Choroid plexus epithelial cell (primary cell): ENCODE results near the gene SUCO.
"Not testable (repeated sequence)": the region's sequence is repeated elsewhere in the genome, so short reads cannot be mapped to it uniquely, and the experiment has no call there.

Source experiments
- DNase-seq: peaks from one replicate; pipeline ENCODE4 v3.0.0-alpha.2; 2010; ENCODE audit warnings: low read depth
- H3K4me3 ChIP-seq: 2 replicates; pipeline ENCODE4 v1.5.1; 2011; ENCODE audit warnings: low read depth, mild to moderate bottlenecking, control low read depth, low read length, moderate library complexity
- TF ChIP-seq, protein P1 (sequence below): conservative IDR thresholded peaks from 2 replicates; pipeline ENCODE4 v1.5.1; 2011; ENCODE audit warnings: low read depth, mild to moderate bottlenecking, control low read depth, inconsistent platforms, low read length, moderate library complexity

The SUCO gene

DNA sequence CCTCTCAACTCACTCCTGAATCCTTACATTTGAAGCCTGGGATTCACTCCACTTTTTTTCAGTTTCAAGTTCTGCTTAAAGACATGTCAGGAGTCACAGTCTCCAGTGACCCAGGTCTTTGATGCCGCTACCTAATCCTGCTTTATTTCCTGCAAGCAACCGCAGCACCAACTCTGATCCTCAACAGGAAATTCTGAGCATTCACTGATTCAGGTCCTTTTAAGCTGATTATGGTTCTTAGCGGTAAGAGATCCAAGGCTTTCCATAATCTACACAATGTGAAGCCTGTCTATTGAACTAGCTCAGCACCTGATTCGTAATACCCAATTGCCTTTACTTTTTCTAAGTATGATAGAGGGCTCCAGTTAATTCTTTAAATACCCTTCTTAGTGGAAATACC lies 45.4 kb upstream of the SUCO start:
- DNase-seq = peak; percentile 17
- no peak overlapping the region for H3K4me3 ChIP-seq
- TF ChIP-seq, protein P1, sequence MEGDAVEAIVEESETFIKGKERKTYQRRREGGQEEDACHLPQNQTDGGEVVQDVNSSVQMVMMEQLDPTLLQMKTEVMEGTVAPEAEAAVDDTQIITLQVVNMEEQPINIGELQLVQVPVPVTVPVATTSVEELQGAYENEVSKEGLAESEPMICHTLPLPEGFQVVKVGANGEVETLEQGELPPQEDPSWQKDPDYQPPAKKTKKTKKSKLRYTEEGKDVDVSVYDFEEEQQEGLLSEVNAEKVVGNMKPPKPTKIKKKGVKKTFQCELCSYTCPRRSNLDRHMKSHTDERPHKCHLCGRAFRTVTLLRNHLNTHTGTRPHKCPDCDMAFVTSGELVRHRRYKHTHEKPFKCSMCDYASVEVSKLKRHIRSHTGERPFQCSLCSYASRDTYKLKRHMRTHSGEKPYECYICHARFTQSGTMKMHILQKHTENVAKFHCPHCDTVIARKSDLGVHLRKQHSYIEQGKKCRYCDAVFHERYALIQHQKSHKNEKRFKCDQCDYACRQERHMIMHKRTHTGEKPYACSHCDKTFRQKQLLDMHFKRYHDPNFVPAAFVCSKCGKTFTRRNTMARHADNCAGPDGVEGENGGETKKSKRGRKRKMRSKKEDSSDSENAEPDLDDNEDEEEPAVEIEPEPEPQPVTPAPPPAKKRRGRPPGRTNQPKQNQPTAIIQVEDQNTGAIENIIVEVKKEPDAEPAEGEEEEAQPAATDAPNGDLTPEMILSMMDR = no peak

GRCh38 chr1:172488393-172488792 lies 44.6 kb upstream of the SUCO start:
- H3K4me3 ChIP-seq = no peak overlapping the region
- no peak for DNase-seq
- TF ChIP-seq, protein P1 = no peak

DNA sequence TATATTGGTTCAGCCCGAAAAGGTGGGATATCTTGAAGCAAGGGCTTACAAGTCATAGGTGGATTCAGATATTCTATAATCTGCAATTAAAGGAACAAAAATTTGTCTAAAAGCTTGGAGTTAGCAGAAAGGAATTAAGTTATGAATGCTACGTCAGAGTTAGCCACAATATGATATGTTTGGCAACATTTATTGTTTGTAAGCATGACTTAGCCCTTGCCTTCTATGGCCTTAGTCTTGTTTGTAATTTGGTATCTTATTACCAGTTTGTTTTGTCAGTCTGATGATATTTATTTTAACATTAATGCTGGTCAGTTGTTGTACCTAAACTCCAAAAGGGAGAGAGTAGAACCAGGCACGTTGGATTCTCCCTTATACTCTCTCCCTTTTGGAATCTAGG lies 43.1 kb upstream of the SUCO start:
- H3K4me3 ChIP-seq = no peak overlapping the region
- peak; percentile 13 for DNase-seq
- TF ChIP-seq, protein P1 = no peak

DNA sequence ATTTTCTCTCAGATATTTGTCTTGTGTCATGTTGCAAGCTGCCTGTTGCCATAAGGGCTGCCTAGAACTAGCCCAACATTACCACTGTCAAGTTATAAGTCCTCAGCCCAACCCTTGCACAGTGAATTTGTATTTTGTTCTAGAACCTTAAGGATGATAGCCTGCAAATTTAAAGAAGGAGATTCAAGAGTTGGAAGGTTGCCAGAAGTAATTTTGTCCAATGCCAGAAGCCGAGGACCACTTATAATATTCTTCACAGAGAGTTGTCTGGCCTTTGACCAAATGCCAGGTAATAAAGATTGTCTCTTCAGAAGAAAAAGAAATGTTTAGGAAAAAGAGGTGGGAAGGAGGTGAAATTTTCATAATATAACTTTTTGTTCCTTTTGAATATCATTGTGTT lies 40.5 kb upstream of the SUCO start:
- TF ChIP-seq, protein P1 = no peak
- no peak for DNase-seq
- no peak overlapping the region for H3K4me3 ChIP-seq

- no peak for DNase-seq
- TF ChIP-seq, protein P1 = no peak
- H3K4me3 ChIP-seq = no peak overlapping the region
Observed at GRCh38 chr1:172494166-172494565, 38.8 kb upstream of the SUCO start.

GRCh38 chr1:172496127-172496526 lies 36.8 kb upstream of the SUCO start:
- H3K4me3 ChIP-seq, DNase-seq: not testable (repeated sequence)

- H3K4me3 ChIP-seq = no peak overlapping the region
- TF ChIP-seq, protein P1 = no peak
- DNase-seq = no peak
Observed at GRCh38 chr1:172496678-172497077, 36.3 kb upstream of the SUCO start.

DNA sequence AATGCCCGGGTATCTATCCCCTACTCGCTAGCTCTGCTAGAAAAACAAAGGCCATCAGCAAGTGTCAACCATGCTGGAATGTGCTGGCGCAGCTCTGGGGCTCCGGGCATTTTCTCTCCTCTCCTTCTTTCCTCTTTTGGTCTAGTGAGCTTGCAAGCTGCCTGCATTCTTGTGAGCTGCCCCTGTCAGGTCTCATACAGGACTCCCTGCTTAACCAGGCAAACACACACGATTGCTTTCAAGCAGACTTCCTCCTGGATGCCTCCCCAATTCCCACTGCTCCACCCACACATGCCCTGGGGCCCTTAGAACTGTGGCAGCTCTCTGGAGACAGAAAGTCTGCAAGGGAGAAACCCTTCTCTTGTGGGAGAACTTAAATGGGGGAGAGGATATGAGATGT lies 35.7 kb upstream of the SUCO start:
- no peak overlapping the region for H3K4me3 ChIP-seq
- TF ChIP-seq, protein P1 = no peak
- DNase-seq = peak; percentile 39
